ENCODE data around the gene CYTH4. TPM values are rescaled to one million over a fixed set of nuclear protein-coding genes. Genes with fewer than 3 reads are reported as not detected.

The CYTH4 gene
- total RNA-seq, 1 experiment from 2014 or later = 0.15 TPM

- DNase-seq (ENCODE audit: low spot score) = no peak
- no peak for TF ChIP-seq MYBL2 (CRISPR knock-in tag; IDR thresholded peaks at IDR 0.05)
- TF ChIP-seq, protein P1, sequence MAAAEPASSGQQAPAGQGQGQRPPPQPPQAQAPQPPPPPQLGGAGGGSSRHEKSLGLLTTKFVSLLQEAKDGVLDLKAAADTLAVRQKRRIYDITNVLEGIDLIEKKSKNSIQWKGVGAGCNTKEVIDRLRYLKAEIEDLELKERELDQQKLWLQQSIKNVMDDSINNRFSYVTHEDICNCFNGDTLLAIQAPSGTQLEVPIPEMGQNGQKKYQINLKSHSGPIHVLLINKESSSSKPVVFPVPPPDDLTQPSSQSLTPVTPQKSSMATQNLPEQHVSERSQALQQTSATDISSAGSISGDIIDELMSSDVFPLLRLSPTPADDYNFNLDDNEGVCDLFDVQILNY (CRISPR knock-in tag; IDR thresholded peaks at IDR 0.05) = no peak
- no peak for TF ChIP-seq SP1 (CRISPR knock-in tag; conservative IDR thresholded peaks at IDR 0.05)
- no peak for TF ChIP-seq IRF2 (CRISPR knock-in tag; IDR thresholded peaks at IDR 0.05; ENCODE audit: borderline replicate concordance, low read depth)
- TF ChIP-seq RORB (CRISPR knock-in tag; IDR thresholded peaks at IDR 0.05) = no peak
- TF ChIP-seq ZNF317 (CRISPR knock-in tag; IDR thresholded peaks at IDR 0.05; ENCODE audit: borderline replicate concordance, low read depth) = no peak
- TF ChIP-seq SMAD3 (CRISPR knock-in tag; IDR thresholded peaks at IDR 0.05; ENCODE audit: borderline replicate concordance) = no peak
- no peak for TF ChIP-seq ZNF671 (CRISPR knock-in tag; IDR thresholded peaks at IDR 0.05)
- no peak for TF ChIP-seq OVOL2 (CRISPR knock-in tag; IDR thresholded peaks at IDR 0.05; ENCODE audit: borderline replicate concordance)
- TF ChIP-seq E2F1 (CRISPR knock-in tag; IDR thresholded peaks at IDR 0.05) = no peak
- no peak for TF ChIP-seq JUN (CRISPR knock-in tag; IDR thresholded peaks at IDR 0.05)
- TF ChIP-seq, protein P2, sequence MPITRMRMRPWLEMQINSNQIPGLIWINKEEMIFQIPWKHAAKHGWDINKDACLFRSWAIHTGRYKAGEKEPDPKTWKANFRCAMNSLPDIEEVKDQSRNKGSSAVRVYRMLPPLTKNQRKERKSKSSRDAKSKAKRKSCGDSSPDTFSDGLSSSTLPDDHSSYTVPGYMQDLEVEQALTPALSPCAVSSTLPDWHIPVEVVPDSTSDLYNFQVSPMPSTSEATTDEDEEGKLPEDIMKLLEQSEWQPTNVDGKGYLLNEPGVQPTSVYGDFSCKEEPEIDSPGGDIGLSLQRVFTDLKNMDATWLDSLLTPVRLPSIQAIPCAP (CRISPR knock-in tag; IDR thresholded peaks at IDR 0.05) = no peak
- Mint-ChIP-seq H3K27me3 (ENCODE audit: low read depth) (peaks cover 2% of the 10 kb centered on the region), H3K27ac (no peak overlapping the region), H3K4me3 (no peak overlapping the region), H3K9me3 (no peaks in the 10 kb centered on the region), H3K4me1 (peaks cover 26% of the 10 kb centered on the region), H3K36me3 (no peaks in the 10 kb centered on the region)
- ChIA-PET CTCF (interaction anchor here (0.7 to 3.5 kb wide), 6 partner anchors 20 to 233 kb away, joined by 3 to 25 read pairs (median 5); no protein-coding TSS in a partner anchor), POLR2A (no interaction called here)
- no peak for ATAC-seq
Observed at GRCh38 chr22:37239336-37240239, 42.7 kb upstream of the CYTH4 start.

DNA sequence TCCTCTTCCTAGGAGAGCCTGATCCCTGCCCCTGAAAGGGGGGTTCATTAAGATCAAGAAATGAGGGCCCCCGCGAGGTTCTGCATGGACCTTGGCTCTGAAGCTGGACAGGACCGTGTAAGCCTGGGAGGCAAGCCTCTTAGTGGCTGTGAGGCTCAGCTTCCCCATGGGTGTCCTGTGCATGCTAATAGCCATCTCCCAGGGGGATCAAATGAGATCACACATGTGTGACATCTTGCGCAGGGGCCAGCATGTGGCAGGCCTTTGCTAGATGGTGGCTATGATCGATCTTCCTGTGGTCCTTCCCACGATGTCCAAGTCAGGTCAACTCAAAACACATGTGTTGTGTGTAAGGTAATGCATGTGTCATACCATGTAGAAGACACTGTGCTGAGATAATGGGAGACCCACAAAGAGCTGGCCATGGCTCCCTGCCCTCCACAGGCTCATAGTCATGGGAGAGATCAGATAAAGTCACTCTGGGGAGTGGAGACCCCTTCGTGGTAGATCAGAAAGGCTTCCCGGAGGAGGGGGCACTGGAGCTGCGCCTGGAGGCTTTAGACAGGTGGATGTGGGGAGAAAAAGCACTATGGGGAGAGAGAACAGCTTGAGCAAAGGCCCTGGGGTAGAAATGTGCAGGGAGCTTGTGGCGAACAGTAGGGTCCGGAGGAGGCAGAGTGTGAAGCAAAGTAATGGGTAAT is 41.9 kb upstream of the CYTH4 start:
- ATAC-seq = no peak
- CTCF ChIA-PET = interaction anchor here (0.9 to 6.7 kb wide), 4 partner anchors 11 to 41 kb away, joined by 3 to 83 read pairs (median 32); no protein-coding TSS in a partner anchor
- H3K27ac Mint-ChIP-seq = no peak overlapping the region
- DNase-seq (ENCODE audit: low spot score) = no peak
- no peaks in the 10 kb centered on the region for H3K36me3 Mint-ChIP-seq
- H3K4me3 Mint-ChIP-seq = no peak overlapping the region
- POLR2A ChIA-PET = no interaction called here
- peaks cover 27% of the 10 kb centered on the region for H3K4me1 Mint-ChIP-seq
- H3K27me3 Mint-ChIP-seq (ENCODE audit: low read depth) = peaks cover 2% of the 10 kb centered on the region
- no peaks in the 10 kb centered on the region for H3K9me3 Mint-ChIP-seq
- TF ChIP-seq SOX15 (CRISPR knock-in tag; IDR thresholded peaks at IDR 0.05) = no peak
- TF ChIP-seq E2F1 (CRISPR knock-in tag; IDR thresholded peaks at IDR 0.05) = no peak
- TF ChIP-seq STAT6 (CRISPR knock-in tag; conservative IDR thresholded peaks at IDR 0.05; ENCODE audit: low read depth) = no peak
- TF ChIP-seq, protein P2 (CRISPR knock-in tag; IDR thresholded peaks at IDR 0.05) = no peak
- no peak for TF ChIP-seq PRRX2 (CRISPR knock-in tag; IDR thresholded peaks at IDR 0.05)
- TF ChIP-seq, protein P3, sequence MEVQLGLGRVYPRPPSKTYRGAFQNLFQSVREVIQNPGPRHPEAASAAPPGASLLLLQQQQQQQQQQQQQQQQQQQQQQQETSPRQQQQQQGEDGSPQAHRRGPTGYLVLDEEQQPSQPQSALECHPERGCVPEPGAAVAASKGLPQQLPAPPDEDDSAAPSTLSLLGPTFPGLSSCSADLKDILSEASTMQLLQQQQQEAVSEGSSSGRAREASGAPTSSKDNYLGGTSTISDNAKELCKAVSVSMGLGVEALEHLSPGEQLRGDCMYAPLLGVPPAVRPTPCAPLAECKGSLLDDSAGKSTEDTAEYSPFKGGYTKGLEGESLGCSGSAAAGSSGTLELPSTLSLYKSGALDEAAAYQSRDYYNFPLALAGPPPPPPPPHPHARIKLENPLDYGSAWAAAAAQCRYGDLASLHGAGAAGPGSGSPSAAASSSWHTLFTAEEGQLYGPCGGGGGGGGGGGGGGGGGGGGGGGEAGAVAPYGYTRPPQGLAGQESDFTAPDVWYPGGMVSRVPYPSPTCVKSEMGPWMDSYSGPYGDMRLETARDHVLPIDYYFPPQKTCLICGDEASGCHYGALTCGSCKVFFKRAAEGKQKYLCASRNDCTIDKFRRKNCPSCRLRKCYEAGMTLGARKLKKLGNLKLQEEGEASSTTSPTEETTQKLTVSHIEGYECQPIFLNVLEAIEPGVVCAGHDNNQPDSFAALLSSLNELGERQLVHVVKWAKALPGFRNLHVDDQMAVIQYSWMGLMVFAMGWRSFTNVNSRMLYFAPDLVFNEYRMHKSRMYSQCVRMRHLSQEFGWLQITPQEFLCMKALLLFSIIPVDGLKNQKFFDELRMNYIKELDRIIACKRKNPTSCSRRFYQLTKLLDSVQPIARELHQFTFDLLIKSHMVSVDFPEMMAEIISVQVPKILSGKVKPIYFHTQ (CRISPR knock-in tag; IDR thresholded peaks at IDR 0.05) = no peak
- TF ChIP-seq, protein P4, sequence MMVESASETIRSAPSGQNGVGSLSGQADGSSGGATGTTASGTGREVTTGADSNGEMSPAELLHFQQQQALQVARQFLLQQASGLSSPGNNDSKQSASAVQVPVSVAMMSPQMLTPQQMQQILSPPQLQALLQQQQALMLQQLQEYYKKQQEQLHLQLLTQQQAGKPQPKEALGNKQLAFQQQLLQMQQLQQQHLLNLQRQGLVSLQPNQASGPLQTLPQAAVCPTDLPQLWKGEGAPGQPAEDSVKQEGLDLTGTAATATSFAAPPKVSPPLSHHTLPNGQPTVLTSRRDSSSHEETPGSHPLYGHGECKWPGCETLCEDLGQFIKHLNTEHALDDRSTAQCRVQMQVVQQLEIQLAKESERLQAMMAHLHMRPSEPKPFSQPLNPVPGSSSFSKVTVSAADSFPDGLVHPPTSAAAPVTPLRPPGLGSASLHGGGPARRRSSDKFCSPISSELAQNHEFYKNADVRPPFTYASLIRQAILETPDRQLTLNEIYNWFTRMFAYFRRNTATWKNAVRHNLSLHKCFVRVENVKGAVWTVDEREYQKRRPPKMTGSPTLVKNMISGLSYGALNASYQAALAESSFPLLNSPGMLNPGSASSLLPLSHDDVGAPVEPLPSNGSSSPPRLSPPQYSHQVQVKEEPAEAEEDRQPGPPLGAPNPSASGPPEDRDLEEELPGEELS (CRISPR knock-in tag; IDR thresholded peaks at IDR 0.05) = no peak
- TF ChIP-seq, protein P5, sequence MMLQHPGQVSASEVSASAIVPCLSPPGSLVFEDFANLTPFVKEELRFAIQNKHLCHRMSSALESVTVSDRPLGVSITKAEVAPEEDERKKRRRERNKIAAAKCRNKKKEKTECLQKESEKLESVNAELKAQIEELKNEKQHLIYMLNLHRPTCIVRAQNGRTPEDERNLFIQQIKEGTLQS (CRISPR knock-in tag; conservative IDR thresholded peaks at IDR 0.05) = no peak
- no peak for TF ChIP-seq NFATC4 (CRISPR knock-in tag; IDR thresholded peaks at IDR 0.05)
